GM21515 (cell line): ENCODE data around the gene ZMYND8.
A peak's percentile ranks its signal among the peaks of the same experiment; 100 is the strongest.
"Not testable (repeated sequence)": the region's sequence is repeated elsewhere in the genome, so short reads cannot be mapped to it uniquely, and the experiment has no call there.

Experiments
- ATAC-seq: cut with Tn5 transposase; IDR thresholded peaks from one replicate; pipeline ENCODE4 v1.9.1; 2021; ENCODE audit not compliant: unreplicated experiment

ZMYND8 gene

DNA sequence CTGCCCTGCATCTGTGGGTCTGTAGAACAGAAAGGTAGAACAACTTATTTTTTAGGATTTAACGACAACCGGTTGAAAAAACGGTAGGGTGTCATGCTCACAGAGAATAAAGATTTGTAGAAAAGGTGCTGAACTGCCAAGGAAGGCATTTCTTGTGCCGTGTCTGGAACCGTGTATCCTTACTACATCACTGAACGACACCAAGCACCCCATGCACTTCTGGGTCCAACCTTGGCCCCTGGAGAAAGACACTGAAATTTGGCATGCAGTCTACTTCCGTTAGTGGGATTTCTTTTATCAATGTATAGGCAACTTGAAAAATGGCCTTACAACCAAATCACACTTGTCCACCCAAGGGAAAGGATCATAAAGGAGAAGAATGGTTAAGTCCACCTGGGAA is 145.5 kb downstream of the ZMYND8 start:
- no peak for ATAC-seq

GRCh38 chr20:47210470-47210869 is 146.0 kb downstream of the ZMYND8 start:
- ATAC-seq = no peak

DNA sequence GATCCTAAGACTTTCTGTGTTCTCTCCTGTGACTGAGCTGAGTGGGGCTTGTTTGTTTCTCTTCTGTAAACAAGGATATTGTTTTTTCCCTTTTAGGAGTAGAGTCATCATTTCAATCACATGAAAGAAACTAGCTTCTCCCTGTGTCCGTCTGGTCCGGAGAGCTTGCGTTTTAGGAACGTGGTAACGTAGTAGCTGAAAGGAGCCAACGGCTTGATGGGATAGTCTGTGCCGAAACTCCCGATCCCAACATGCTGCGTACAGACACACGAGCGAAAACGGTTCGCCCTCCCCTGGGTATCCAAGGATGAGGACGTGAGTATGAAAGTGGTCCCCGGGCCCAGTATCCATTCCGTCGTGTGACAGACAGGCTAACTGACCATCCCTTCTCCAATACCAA is 146.5 kb downstream of the ZMYND8 start:
- no peak for ATAC-seq

GRCh38 chr20:47208534-47209174 is 147.8 kb downstream of the ZMYND8 start:
- no peak for ATAC-seq

- no peak for ATAC-seq
These were observed 149.4 kb downstream of the ZMYND8 start for GRCh38 chr20:47206962-47207641.

GRCh38 chr20:47206552-47206951 is 149.9 kb downstream of the ZMYND8 start:
- ATAC-seq = not testable (repeated sequence)

GRCh38 chr20:47205577-47206123 is 150.8 kb downstream of the ZMYND8 start:
- no peak for ATAC-seq

- not testable (repeated sequence) for ATAC-seq
These were observed 151.7 kb downstream of the ZMYND8 start for GRCh38 chr20:47204850-47205122.

DNA sequence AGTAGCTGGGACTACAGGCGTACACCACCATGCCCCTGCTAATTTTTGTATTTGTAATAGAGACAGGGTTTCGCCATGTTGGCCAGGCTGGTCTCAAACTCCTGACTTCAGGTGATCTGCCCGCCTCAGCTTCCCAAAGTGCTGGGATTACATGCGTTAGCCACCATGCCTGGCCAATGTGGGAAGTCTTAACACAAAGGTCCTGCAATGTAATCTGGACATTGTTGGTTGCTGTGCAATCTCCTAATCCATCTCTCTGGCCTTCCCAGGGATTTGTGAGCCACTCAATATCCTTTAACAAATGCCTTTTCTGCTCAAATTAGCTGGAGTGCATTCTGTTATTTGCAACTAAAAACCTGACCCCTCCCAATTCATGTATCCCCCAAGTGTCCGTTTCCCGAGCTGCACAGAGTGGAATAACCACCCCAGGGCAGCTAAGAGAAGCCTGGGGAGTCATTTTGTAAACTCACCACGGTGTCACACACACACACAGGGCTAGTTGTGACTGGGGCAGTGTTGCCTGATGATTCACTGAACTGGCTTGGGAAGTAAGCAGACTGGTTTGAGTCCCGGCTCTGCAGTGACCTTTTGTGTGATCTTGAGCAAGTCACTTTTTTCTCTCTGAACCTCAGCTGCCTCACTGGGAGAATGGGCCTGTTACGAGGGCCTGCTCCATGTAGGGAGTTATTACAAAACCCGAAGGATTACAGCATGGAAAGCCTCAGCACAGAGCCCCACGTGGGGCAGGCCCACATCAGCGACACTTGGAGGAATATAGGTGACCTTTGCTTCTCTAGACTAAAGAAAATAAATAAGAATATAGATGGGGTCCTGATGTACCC is 152.3 kb downstream of the ZMYND8 start:
- no peak for ATAC-seq

GRCh38 chr20:47202733-47203667 is 153.5 kb downstream of the ZMYND8 start:
- no peak for ATAC-seq

- no peak for ATAC-seq
These were observed 155.3 kb downstream of the ZMYND8 start for GRCh38 chr20:47201074-47201730.

GRCh38 chr20:47198996-47199552 is 157.4 kb downstream of the ZMYND8 start:
- ATAC-seq = no peak

GRCh38 chr20:47198254-47198671 is 158.2 kb downstream of the ZMYND8 start:
- ATAC-seq = no peak

GRCh38 chr20:47196091-47197081 is 160.1 kb downstream of the ZMYND8 start:
- ATAC-seq = peak; percentile 59

GRCh38 chr20:47195573-47195972 is 160.9 kb downstream of the ZMYND8 start:
- ATAC-seq = no peak

- no peak for ATAC-seq
These were observed 164.5 kb downstream of the ZMYND8 start for GRCh38 chr20:47191956-47192355.

GRCh38 chr20:47191074-47191673 is 165.3 kb downstream of the ZMYND8 start:
- ATAC-seq = no peak

DNA sequence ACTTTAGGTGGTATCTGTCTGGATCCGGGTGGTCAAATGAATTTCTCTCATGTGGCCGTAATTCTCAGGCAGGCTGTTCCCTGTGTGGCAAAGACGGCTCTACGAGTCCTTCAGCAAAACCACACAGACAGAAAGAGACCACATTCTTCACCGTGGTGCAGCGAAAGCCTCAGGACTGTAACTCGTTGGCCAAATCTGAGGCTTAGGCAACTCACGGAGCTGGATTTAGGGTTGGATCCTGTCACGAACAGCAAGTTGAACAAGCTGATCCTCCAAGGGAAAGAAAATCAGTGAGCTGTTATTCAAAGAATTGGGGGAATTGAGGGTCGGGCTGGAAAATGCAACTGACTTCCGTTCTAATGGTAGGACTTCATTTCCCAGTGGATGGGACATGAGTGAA is 167.4 kb downstream of the ZMYND8 start:
- no peak for ATAC-seq
